GM12872 (cell line): ENCODE results near the gene PIK3C2G.

ENCODE experiments used
- CTCF ChIP-seq: IDR thresholded peaks from 3 replicates; pipeline ENCODE4 v1.5.1; 2011; ENCODE audit warnings: low read depth, mild to moderate bottlenecking, low read length, moderate library complexity; ENCODE audit not compliant: insufficient read depth

Gene PIK3C2G

GRCh38 chr12:18601962-18602361, 340.6 kb downstream of the PIK3C2G start:
- no peak for TF ChIP-seq CTCF

- TF ChIP-seq CTCF, result no peak
Observed at GRCh38 chr12:18612971-18613370, 351.7 kb downstream of the PIK3C2G start.

GRCh38 chr12:18620986-18621385, 359.7 kb downstream of the PIK3C2G start:
- TF ChIP-seq CTCF, result no peak

- no peak for TF ChIP-seq CTCF
Observed at GRCh38 chr12:18629445-18629844, 368.1 kb downstream of the PIK3C2G start.

- no peak for TF ChIP-seq CTCF
Observed at GRCh38 chr12:18629916-18630315, 368.6 kb downstream of the PIK3C2G start.

GRCh38 chr12:18631339-18631738, 370.0 kb downstream of the PIK3C2G start:
- TF ChIP-seq CTCF, result no peak

- TF ChIP-seq CTCF, result no peak
Observed at GRCh38 chr12:18632848-18633247, 371.5 kb downstream of the PIK3C2G start.

- no peak for TF ChIP-seq CTCF
Observed at GRCh38 chr12:18634382-18634781, 373.1 kb downstream of the PIK3C2G start.
